ENCODE measurements around the gene DNAH8.
"Not testable (repeated sequence)": the region's sequence is repeated elsewhere in the genome, so short reads cannot be mapped to it uniquely, and the experiment has no call there.

The DNAH8 gene

GRCh38 chr6:38699702-38700101 is 15.4 kb upstream of the DNAH8 start:
- DNase-seq (ENCODE audit: low spot score), result not testable (repeated sequence)

- no peak for DNase-seq (ENCODE audit: low spot score)
Observed at GRCh38 chr6:38701551-38701950, 13.6 kb upstream of the DNAH8 start.

GRCh38 chr6:38702558-38703397 is 12.3 kb upstream of the DNAH8 start, which contains the start of gene GLO1:
GLO1 (minus strand) TSS chr6:38703145; CDS start chr6:38703054, 91 bp downstream.
- DNase-seq (ENCODE audit: low spot score), result peak; percentile 96

- no peak for DNase-seq (ENCODE audit: low spot score)
Observed at GRCh38 chr6:38703949-38704590, 11.0 kb upstream of the DNAH8 start.

- DNase-seq (ENCODE audit: low spot score), result no peak
Observed at GRCh38 chr6:38705924-38706323, 9.2 kb upstream of the DNAH8 start.

- DNase-seq (ENCODE audit: low spot score), result no peak
Observed at GRCh38 chr6:38708496-38708895, 6.6 kb upstream of the DNAH8 start.

- DNase-seq (ENCODE audit: low spot score), result no peak
Observed at GRCh38 chr6:38713812-38714211, 1.3 kb upstream of the DNAH8 start.

GRCh38 chr6:38714239-38715015 is 684 bp upstream of the DNAH8 start:
- no peak for DNase-seq (ENCODE audit: low spot score)

- DNase-seq (ENCODE audit: low spot score), result no peak
Observed at GRCh38 chr6:38716825-38717224, 1.7 kb downstream of the DNAH8 start.

- no peak for DNase-seq (ENCODE audit: low spot score)
Observed at GRCh38 chr6:38719358-38719757, 4.2 kb downstream of the DNAH8 start.

GRCh38 chr6:38720295-38720694 is 5.2 kb downstream of the DNAH8 start:
- DNase-seq (ENCODE audit: low spot score), result no peak

- no peak for DNase-seq (ENCODE audit: low spot score)
Observed at GRCh38 chr6:38722038-38722437, 6.9 kb downstream of the DNAH8 start.

- DNase-seq (ENCODE audit: low spot score), result no peak
Observed at GRCh38 chr6:38722727-38723334, 7.7 kb downstream of the DNAH8 start.

GRCh38 chr6:38723783-38724182 is 8.7 kb downstream of the DNAH8 start:
- DNase-seq (ENCODE audit: low spot score), result no peak

GRCh38 chr6:38724343-38724742 is 9.2 kb downstream of the DNAH8 start:
- DNase-seq (ENCODE audit: low spot score), result no peak

GRCh38 chr6:38725414-38726183 is 10.5 kb downstream of the DNAH8 start:
- DNase-seq (ENCODE audit: low spot score), result no peak

GRCh38 chr6:38728203-38728602 is 13.1 kb downstream of the DNAH8 start:
- DNase-seq (ENCODE audit: low spot score), result no peak

- no peak for DNase-seq (ENCODE audit: low spot score)
Observed at GRCh38 chr6:38730140-38730862, 15.2 kb downstream of the DNAH8 start.

- DNase-seq (ENCODE audit: low spot score), result no peak
Observed at GRCh38 chr6:38736951-38737350, 21.8 kb downstream of the DNAH8 start.

- no peak for DNase-seq (ENCODE audit: low spot score)
Observed at GRCh38 chr6:38738261-38738660, 23.1 kb downstream of the DNAH8 start.

- no peak for DNase-seq (ENCODE audit: low spot score)
Observed at GRCh38 chr6:38739532-38739931, 24.4 kb downstream of the DNAH8 start.
